OCI-LY1 (cell line): Measurements from ENCODE around the gene WFDC12.

Experiments used
- CTCF ChIP-seq: fragments of 200-600 bp; sonication (generic), shearing (Covaris generic); IDR thresholded peaks from 2 replicates; pipeline ENCODE4 v1.5.1; 2017; ENCODE audit warnings: mild to moderate bottlenecking, antibody characterized with exemption, low read length, moderate library complexity, mixed read lengths
- EZH2 ChIP-seq: fragments of 200-600 bp; sonication (generic), shearing (Covaris generic); IDR thresholded peaks from 2 replicates; pipeline ENCODE4 v1.8.0; 2017; ENCODE audit warnings: borderline replicate concordance, mixed run types, mild to moderate bottlenecking, antibody characterized with exemption, low read length, moderate library complexity, mixed read lengths

- peak; percentile 35 for TF ChIP-seq CTCF
- TF ChIP-seq EZH2: no peak
These were observed 43.2 kb downstream of the WFDC12 start for GRCh38 chr20:45080867-45081624.
